DMS 273 (cell line): Measurements from ENCODE around the gene THOP1.

Source experiments
- DNase-seq: peaks from one replicate; lab custom pipeline; 2025; ENCODE audit not compliant: unreplicated experiment; lab: John Stamatoyannopoulos, UW

Gene THOP1

DNA sequence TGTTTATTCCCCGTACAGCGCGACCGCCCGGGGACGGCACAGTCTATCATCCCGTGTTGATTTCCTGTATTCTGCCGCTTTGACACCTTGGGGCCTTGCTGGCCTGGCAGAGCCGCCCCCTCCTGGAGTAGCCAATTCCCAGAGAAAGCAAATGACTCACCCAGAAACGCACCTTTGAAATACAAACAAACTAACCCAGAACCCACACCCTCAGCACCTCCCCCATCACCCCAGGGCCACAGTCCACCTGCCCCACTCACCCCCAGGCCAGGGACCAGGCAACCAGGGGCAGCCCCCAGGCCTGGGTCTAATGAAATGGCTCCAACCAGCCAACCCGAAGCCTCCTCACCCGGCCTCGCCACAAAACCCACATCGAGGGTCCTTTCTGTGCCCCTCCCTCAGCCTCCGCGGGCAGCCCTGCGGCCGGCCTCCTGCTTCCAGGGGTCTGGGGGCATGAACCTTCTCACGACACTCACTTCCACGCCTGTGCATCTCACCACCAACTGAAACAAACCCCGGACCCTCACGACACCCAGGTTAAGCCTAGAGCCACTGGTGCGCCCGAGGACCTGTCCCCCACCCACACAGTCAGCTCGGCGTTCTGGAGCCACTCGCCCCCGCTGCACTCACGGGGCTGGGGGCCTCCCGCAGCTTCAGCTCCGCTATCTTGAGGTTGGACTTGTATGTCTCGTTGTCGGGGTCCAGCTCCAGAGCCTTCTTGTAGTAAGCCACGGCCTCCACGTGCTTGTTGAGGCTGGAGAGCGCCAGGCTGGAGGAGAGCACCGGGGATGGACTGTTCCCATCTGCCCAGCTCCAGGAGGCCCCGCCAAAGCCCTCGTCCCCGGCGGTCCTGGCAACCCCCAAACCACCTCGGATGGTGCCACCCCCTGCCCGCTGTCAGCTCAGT lies 23.2 kb upstream of the THOP1 start:
- no peak for DNase-seq

GRCh38 chr19:2762783-2763496 lies 22.4 kb upstream of the THOP1 start:
- no peak for DNase-seq

DNA sequence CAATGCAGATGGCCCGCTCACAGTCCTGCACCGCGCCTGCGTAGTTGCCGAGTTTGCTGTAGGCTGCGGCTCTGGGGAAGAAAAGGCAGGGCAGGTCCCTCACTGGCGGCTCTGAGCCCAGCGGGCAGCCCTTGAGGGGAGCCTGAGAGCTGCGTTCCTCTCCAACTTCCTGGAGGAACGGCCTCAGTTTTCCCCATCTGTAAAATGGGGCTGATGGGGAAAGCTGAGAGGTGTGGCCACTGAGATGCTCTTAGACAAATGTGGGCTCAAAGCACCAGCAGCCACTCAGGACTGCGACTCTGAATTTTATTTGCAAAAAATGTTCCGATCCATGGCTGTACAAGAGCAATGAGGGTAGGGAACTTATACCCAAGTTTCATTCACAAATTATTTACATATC lies 21.6 kb upstream of the THOP1 start:
- no peak for DNase-seq

DNA sequence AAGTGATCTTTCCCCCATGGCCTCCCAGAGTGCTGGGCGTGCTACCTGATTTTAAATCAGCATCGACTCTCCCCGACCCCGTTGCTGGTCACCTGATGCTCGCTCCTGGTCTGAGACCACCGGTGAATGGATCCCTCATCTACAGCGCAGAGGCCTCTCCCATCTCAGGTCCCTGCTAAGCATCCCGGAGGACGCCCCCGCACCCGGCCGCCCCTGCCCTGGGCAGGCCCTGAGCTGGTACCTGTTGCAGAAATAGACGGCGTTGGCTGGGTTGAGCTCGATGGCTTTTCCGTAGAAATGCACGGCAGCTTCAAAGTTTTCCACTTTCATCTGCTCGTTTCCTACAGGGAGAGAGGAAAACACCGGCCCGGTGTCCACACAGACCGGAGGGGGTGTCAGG lies 20.4 kb upstream of the THOP1 start:
- no peak for DNase-seq

GRCh38 chr19:2765376-2765775 lies 19.9 kb upstream of the THOP1 start:
- no peak for DNase-seq

GRCh38 chr19:2766594-2767372 lies 18.5 kb upstream of the THOP1 start:
- no peak for DNase-seq

DNA sequence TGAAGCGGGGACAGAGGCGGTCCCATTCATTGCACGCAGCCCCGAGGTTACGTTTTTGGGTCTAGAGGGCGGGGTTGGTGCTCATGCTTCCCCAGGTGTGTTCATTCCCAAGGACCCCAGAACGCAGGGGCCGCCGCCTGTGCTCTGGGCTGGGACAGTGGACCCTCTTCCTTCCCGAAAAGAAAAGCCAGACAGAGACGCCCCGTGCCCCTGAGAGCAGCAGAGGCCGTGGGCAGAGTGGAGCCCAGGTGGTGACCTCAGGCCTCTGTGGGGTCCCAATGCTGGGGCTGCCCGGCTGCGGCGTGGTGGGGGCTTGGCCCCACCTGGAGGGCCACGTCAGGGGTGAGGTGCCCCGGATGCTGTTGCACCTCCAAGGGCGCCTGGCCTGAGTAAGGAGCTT lies 17.6 kb upstream of the THOP1 start:
- no peak for DNase-seq

DNA sequence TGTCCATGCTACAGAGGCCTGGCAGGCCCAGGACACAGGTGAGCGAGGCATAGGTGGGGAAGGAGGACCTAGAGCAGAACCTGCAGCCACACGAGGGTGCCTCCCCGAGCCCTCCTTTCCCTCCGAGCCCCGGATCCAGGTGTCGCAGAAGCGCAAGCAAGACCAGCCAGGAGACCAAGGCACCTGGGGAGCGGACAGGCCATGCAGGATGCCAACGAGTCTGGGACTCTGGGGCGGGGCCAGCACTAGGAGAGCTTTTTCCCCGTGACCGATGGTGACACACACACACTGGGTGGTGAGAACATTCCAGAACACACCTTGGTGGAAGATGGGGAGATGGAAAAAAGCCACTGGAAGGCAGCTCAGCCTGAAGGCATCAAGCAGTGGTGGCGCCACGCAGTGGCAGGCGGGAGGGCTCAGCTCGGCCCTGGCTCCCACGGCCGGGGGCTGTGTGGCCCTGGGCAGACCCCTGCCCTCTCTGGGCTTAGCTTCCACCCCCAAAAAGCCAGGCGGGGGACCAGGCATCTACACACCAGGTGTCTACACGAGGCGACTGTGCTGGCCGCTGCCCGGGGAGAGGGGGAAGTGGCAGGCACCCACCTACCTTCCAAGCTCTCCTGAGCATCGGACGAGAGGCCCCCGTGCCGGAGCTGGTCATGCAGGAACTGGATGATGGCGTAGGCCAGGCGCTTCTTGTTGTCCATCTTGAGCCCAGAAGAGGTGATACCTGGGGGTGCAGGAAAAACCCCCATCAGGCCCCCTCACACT lies 16.8 kb upstream of the THOP1 start:
- no peak for DNase-seq

- DNase-seq, result no peak
Measured at GRCh38 chr19:2769218-2769617, 16.1 kb upstream of the THOP1 start.

DNA sequence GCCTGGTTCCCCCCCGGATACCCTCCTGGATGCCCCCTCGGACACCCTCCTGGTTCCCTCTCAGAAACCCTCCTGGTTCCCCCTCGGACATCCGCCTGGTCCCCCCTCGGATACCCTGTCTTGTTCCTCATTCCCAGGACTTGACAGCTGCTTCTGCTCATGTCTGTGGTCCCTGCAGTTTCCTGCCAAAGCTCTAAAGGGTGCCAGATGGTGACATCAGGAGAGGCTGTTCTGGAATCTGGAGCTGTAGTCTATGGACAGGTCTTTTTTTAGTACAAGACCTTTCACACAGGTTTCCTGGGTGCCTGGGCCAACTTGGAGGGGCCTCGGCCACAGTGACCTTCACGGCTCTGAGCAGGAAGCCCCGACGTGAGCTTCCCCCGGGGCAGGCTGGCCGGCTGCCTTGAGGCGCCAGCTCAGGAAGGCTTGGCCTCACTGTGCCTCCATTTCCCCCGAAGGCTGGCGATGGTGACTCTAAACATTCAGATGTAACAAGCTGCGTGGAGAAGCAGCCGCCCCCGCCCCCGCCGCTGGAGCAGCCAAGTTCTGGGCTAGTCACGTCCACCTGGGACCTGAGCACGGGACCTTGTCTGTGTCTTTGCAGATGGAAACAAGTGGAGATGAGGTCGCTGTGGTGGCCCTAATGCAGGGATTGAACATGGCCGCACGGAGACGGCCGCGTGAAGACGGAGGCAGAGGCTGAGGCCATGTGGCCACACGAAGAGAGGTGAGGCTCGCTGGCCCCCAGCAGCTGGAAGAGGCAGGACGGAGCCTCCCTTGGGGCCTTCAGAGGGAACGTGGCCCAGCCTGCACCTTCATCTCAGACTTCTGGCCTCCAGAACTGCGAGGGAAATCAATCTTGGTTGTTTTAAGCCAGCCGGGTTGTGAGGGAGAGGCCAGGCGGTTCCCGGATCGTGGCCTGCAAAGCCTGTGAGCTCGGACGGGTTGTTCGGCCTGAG lies 15.0 kb upstream of the THOP1 start:
- peak; percentile 64 for DNase-seq

DNA sequence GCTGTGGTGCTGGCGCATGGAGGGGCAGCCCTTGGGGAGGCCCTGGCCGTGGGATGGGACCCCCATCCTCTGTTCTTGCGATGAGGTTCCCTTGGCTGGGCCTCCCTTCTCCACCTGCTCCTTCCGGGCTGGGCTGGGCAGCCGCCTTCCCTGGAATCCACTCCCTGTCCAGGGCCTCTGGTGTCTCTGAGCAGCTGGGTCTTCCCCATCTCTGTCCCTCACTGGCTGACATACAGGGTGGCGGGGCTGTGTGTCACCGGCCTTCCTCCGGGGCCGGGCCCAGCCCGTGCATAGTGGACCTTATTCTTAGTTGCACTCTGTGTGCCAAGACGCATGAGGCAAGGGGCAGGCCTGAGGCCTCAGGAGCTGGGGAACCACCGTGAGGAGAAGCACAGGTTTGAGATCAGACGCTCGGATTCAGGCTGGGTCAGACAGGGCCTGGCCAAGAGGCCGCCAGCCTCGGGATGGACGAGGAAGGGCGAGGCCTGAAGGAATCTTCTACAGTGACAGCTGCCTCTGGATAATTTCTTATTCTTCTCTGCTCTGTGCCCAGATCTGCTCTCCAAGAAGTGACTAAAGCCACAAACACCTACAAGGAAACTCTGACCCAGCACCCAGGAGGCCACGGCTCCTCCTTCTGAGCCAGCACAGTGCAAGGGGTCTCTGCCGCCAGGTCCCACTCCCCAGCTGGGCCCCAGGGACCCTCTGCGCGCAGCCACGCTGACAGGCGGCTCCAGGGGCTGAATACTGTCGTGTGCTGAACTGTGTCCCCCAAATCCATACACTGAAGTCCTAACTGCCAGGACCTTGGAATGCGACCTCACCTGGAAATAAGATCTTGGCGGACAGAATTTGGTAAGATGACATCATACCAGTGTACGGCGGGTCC lies 13.3 kb upstream of the THOP1 start:
- no peak for DNase-seq

GRCh38 chr19:2774083-2774679 lies 11.1 kb upstream of the THOP1 start:
- DNase-seq, result no peak

GRCh38 chr19:2774953-2775555 lies 10.2 kb upstream of the THOP1 start:
- no peak for DNase-seq

DNA sequence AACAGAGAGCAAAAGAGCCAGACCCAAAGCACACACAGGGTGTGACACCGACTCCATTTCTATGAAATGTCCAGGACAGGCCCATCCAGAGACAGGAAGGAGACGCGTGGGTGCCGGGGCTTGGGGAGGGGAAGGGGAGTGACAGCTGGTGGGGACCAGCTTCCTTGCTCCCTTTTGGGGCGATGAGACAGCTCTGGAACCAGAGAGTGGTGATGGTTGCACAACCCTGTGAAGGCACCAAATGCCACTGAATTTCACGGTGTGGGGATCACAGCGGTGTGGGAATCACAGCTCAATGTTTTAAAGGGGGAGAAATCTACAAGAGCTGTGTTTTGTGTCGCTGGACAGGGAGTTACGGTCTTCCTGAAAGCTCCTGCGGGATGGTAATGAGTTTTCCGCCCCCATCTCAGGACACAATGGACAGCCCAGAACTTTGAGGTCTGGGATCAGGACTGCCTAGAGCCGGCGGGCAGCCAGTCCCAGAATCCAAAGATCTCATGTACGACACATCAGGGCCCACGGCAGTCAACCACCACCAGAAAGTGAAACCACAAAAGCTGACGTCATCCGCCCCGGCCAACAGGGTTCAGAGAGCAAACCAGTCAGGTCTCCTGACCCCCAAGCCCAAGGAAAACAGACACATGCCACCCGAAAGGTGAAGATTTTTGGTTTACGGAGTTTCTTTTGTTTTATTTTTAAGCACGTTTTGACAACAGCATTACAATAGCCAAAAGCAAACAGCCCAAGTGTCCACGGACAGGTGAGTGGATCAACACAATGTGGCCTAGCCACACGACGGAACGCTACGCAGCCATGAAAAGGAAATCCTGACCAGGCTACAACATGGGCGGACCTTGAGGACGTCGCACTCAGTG lies 9.5 kb upstream of the THOP1 start:
- no peak for DNase-seq

- no peak for DNase-seq
Measured at GRCh38 chr19:2777952-2778683, 7.2 kb upstream of the THOP1 start.

DNA sequence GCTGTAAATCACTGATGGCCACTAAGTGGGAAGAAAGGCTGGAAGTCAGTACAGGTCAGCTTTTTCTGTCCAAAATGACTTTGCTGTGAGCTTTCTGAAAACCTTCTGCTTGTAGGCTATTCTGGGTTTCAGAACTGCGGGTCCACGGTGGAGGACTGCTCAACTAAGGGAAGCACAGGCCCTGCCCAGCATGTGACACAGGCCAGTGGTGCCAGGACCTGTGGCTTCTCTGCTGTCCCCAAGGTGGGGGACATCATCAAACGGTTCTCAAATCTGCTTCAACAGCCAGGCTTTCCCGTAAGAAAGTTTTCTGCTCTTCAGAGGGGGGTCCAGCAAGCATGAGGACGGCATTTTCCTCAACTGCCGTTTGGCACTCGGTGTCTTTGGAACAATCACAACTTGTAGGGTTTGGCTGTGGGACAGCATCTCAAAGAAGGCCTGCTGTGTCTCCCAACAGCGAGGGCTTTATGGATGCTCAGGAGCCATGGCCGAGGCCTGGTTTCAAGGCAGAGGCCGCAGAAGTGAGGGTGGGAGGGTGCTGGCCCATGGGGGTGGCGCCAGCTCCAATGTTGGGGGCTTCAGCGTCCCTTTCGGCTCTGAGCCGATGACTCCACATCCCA lies 6.1 kb upstream of the THOP1 start:
- DNase-seq, result no peak
